Nephron (organoid): ENCODE measurements around the gene VPS9D1.
A peak's percentile ranks its signal among the peaks of the same experiment; 100 is the strongest.

ENCODE experiments used
- H3K27ac Mint-ChIP-seq, 3 experiments: 2 replicates each; pipeline ENCODE4 v1.8.0; 2020; ENCODE audit warnings: mixed read lengths in 3 of 3, mild to moderate bottlenecking in 2 of 3, moderate library complexity in 1 of 3
- H3K27me3 Mint-ChIP-seq: 2 replicates; pipeline ENCODE4 v1.8.0; 2021; ENCODE audit warnings: low read depth, mild to moderate bottlenecking, moderate library complexity, mixed read lengths
- H3K36me3 Mint-ChIP-seq: 2 replicates; pipeline ENCODE4 v1.8.0; 2020; ENCODE audit warnings: low read depth, mixed read lengths
- H3K4me1 Mint-ChIP-seq: 2 replicates; pipeline ENCODE4 v1.8.0; 2020; ENCODE audit warnings: mixed read lengths
- H3K4me3 Mint-ChIP-seq, 3 experiments: 2 replicates each; pipeline ENCODE4 v1.8.0; 2020; ENCODE audit warnings: mild to moderate bottlenecking in 3 of 3, mixed read lengths in 3 of 3, moderate library complexity in 2 of 3
- H3K9me3 Mint-ChIP-seq: 2 replicates; pipeline ENCODE4 v1.8.0; 2020; ENCODE audit warnings: mixed read lengths
- TF ChIP-seq, protein P1 (sequence below), 3 experiments: fragments of 200-600 bp; sonication (generic); IDR thresholded peaks; one replicate each; pipeline ENCODE4 v1.5.0; 2021; ENCODE audit warnings: antibody characterized with exemption in 3 of 3; ENCODE audit not compliant: unreplicated experiment in 3 of 3

VPS9D1 gene

DNA sequence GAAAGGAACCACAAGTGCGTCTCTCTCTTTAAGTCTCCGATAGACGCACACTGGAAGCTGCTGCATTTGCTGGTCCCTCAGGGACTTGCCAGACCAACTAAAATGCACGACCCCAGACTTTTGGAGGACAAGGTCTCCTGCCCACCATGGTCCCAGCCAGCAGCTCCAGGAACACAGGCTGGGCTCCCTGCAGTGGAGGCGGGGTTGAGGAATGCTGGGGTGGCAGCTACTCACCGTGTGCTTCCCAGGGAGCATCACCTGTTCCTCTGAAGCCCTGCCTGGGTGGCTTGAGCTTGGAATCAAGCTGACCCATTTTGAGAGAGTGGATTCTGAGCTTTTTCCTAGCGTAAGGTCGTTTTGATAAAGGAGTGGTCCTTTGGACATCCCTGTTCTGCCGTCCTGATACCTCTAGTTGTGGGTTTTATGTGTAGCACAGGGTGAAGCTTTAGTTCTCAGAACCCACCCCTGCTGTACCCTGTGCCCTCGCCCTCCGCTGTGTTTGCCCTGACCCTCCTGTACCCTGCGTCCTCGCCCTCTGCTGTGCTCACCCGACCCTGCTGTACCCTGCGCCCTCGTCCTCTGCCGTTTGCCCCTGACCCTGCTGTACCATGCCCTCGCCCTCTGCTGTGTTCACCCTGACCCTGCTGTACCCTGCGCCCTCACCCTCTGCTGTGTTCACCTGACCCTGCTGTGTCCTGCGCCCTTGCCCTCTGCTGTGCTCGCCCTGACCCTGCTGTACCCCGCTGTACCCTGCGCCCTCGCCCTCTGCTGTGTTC lies 11.6 kb upstream of the VPS9D1 start:
- no peak overlapping the region for H3K27ac Mint-ChIP-seq
- peaks cover 4% of the 10 kb centered on the region for H3K4me1 Mint-ChIP-seq
- H3K27me3 Mint-ChIP-seq: no peaks in the 10 kb centered on the region
- TF ChIP-seq, protein P1, sequence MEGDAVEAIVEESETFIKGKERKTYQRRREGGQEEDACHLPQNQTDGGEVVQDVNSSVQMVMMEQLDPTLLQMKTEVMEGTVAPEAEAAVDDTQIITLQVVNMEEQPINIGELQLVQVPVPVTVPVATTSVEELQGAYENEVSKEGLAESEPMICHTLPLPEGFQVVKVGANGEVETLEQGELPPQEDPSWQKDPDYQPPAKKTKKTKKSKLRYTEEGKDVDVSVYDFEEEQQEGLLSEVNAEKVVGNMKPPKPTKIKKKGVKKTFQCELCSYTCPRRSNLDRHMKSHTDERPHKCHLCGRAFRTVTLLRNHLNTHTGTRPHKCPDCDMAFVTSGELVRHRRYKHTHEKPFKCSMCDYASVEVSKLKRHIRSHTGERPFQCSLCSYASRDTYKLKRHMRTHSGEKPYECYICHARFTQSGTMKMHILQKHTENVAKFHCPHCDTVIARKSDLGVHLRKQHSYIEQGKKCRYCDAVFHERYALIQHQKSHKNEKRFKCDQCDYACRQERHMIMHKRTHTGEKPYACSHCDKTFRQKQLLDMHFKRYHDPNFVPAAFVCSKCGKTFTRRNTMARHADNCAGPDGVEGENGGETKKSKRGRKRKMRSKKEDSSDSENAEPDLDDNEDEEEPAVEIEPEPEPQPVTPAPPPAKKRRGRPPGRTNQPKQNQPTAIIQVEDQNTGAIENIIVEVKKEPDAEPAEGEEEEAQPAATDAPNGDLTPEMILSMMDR (IDR thresholded peaks at IDR 0.05; ENCODE audit: unreplicated experiment in 3 of 3): no peak
- peaks cover 65% of the 10 kb centered on the region for H3K36me3 Mint-ChIP-seq
- H3K9me3 Mint-ChIP-seq: no peaks in the 10 kb centered on the region
- no peak overlapping the region for H3K4me3 Mint-ChIP-seq

DNA sequence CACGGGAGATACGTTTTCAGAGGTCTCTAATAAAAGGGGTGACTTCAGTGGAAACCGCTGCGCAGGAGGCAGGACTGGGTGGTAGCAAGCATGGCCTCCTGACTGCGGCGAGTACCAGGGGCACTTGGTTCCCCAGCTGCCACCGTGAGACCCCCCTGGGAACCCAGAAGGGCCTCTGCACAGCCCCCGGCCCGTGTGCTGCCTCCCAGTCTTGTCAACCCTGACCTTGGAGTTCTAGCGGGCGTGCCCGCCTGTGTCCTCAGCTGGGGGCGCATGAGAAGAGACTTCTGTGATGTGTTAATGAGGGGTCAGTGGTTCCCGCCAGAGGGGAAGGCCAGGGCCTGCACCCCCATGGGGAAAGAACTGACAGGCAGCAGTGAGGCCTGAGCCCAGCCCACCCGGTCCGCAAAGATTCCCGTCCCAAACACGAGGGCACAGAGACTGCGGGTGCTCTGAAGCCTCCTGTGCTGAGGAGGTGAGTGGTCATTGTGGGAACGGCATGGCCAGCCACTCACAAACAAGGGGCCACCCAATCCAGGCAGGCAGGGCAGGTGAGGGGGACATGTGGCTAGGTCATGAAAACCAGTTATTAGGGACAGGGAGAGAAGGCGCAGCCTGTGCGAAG lies 10.0 kb upstream of the VPS9D1 start:
- Mint-ChIP-seq H3K27ac (peak overlapping the region in 1 of 3 experiments; percentile 24), H3K9me3 (no peaks in the 10 kb centered on the region), H3K4me3 (no peak overlapping the region), H3K27me3 (no peaks in the 10 kb centered on the region), H3K36me3 (peaks cover 64% of the 10 kb centered on the region), H3K4me1 (peaks cover 4% of the 10 kb centered on the region)
- TF ChIP-seq, protein P1 (IDR thresholded peaks at IDR 0.05; ENCODE audit: unreplicated experiment in 3 of 3): no peak

DNA sequence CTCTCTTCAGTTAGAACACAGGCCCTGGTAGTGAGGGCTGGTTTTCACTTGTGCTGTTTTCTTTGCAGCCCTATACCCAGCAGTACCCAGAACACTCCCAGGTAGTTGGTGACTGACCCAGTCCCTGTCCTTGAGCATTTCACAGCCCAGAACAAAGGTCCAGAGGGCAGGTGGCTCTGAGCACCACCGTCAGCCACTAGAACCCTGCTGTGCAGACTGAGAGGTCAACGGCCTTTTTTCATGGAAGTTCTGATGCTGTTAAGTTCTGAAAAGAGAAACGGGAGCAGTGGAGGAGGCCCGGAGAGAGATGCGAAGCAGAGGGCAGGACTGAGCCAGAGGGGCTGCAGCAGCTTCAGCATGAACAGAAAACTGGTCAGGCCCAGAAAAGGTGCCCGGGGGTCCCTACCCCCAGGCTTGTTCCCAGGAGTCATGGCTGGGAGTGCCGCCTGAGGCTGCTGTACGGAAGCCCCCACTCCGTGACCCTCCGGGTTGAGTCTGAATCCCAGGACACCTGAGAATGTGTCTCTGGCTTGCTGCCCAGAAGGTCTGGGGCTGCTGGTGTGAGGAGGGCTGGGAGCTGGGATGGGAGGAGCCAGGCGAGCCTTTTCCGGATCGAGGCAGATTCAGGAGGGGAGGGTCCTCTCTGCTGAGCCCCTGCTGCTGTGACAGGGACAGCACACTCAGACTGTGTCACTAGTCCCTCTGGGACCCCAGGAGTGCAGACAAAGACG lies 9.3 kb upstream of the VPS9D1 start:
- H3K27me3 Mint-ChIP-seq: no peaks in the 10 kb centered on the region
- H3K4me3 Mint-ChIP-seq: no peak overlapping the region
- peak overlapping the region in 1 of 3 experiments; percentile 24 for H3K27ac Mint-ChIP-seq
- H3K4me1 Mint-ChIP-seq: peaks cover 4% of the 10 kb centered on the region
- TF ChIP-seq, protein P1 (IDR thresholded peaks at IDR 0.05; ENCODE audit: unreplicated experiment in 3 of 3): no peak
- peaks cover 57% of the 10 kb centered on the region for H3K36me3 Mint-ChIP-seq
- no peaks in the 10 kb centered on the region for H3K9me3 Mint-ChIP-seq

- H3K27ac Mint-ChIP-seq: no peak overlapping the region
- TF ChIP-seq, protein P1 (IDR thresholded peaks at IDR 0.05; ENCODE audit: unreplicated experiment in 3 of 3): no peak
- H3K27me3 Mint-ChIP-seq: no peaks in the 10 kb centered on the region
- H3K4me3 Mint-ChIP-seq: no peak overlapping the region
- H3K4me1 Mint-ChIP-seq: peaks cover 4% of the 10 kb centered on the region
- peaks cover 54% of the 10 kb centered on the region for H3K36me3 Mint-ChIP-seq
- H3K9me3 Mint-ChIP-seq: no peaks in the 10 kb centered on the region
Observed at GRCh38 chr16:89729293-89729692, 8.6 kb upstream of the VPS9D1 start.

GRCh38 chr16:89727406-89728120 lies 6.9 kb upstream of the VPS9D1 start:
- TF ChIP-seq, protein P1 (IDR thresholded peaks at IDR 0.05; ENCODE audit: unreplicated experiment in 3 of 3): no peak
- Mint-ChIP-seq H3K4me3 (no peak overlapping the region), H3K9me3 (no peaks in the 10 kb centered on the region)

More at GRCh38 chr16:89727406-89728120, 6.9 kb upstream of the VPS9D1 start:
- H3K36me3 Mint-ChIP-seq: peaks cover 50% of the 10 kb centered on the region
- no peak overlapping the region for H3K27ac Mint-ChIP-seq
- H3K27me3 Mint-ChIP-seq: no peaks in the 10 kb centered on the region
- peaks cover 9% of the 10 kb centered on the region for H3K4me1 Mint-ChIP-seq
